ENCODE data around the gene CACNA1E.

Gene CACNA1E

DNA sequence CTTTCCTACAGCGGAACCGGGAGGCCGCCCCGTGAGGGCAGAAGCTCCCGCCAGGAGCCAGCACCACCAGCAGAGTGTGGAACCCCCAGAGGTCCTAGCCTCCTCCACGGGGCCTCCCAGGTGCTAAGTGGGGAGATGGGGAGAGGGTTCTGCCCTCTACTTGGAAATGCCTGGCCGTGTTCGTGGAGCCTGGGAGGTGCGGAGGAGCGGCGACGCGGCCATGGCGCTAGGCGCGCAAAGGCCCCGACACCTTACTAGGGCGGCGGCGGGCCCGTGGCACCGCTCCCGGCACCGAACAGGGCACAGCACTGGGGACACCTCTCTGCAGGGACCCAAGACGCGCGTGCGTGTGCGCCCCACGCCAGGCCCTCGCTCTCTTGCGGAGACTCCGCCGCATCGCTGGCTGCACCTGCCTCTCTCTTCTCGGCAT, 1.3 kb upstream of the CACNA1E start:
- no peak overlapping the region for H3K4me3 ChIP-seq (ENCODE audit: low read length)
- DNase-seq (ENCODE audit: low read depth, low spot score): no peak

GRCh38 chr1:181482521-181483284, 614 bp upstream of the CACNA1E start:
- H3K4me3 ChIP-seq (ENCODE audit: low read length): no peak overlapping the region
- DNase-seq (ENCODE audit: low read depth, low spot score): no peak

GRCh38 chr1:181484821-181485220, 1.5 kb downstream of the CACNA1E start:
- no peak overlapping the region for H3K4me3 ChIP-seq (ENCODE audit: low read length)
- DNase-seq (ENCODE audit: low read depth, low spot score): no peak

- peak overlapping the region; percentile 21 for H3K4me3 ChIP-seq (ENCODE audit: low read length)
- peak; percentile 32 for DNase-seq (ENCODE audit: low read depth, low spot score)
Measured at GRCh38 chr1:181485287-181486097, 2.2 kb downstream of the CACNA1E start.

DNA sequence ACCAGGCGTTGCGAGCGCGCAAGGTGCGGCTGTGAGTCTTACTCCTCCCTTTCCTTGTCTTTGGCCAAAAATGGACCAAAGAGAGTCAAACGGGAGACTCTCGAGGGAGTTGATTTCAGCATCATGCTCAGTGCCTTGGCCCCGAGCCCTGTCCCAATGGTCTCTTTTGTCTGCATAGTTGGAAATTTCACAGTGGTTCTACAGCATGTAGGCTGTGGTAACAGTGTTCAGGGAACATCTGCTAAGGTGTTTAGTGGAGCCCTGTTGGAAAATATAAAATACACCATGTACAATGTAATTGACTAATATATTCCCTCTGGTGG, 2.7 kb downstream of the CACNA1E start:
- DNase-seq (ENCODE audit: low read depth, low spot score): no peak
- H3K4me3 ChIP-seq (ENCODE audit: low read length): peak overlapping the region; percentile 21

DNA sequence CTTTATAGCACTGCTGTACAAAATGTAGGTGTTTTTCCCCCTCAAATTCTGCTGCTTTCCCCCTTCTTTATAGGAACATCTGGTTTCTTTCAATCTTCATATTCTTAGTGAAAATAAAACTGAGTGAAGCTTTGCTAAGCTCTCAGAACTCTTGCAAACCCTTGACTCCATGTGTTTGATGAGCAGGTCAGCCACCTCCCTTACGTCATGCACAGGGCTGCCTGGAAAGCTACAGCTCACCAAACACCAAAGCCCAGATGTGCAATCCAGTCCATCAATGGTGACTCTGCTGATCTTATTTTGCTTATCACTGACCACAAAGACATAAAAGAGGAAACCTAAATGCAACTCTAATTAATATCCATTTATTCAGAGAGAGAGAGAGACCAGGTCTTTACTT, 5.5 kb downstream of the CACNA1E start:
- DNase-seq (ENCODE audit: low read depth, low spot score): no peak
- no peak overlapping the region for H3K4me3 ChIP-seq (ENCODE audit: low read length)

- H3K4me3 ChIP-seq (ENCODE audit: low read length): no peak overlapping the region
- no peak for DNase-seq (ENCODE audit: low read depth, low spot score)
Measured at GRCh38 chr1:181490276-181490675, 7.0 kb downstream of the CACNA1E start.

GRCh38 chr1:181490740-181491712, 7.7 kb downstream of the CACNA1E start:
- no peak overlapping the region for H3K4me3 ChIP-seq (ENCODE audit: low read length)
- DNase-seq (ENCODE audit: low read depth, low spot score): no peak

DNA sequence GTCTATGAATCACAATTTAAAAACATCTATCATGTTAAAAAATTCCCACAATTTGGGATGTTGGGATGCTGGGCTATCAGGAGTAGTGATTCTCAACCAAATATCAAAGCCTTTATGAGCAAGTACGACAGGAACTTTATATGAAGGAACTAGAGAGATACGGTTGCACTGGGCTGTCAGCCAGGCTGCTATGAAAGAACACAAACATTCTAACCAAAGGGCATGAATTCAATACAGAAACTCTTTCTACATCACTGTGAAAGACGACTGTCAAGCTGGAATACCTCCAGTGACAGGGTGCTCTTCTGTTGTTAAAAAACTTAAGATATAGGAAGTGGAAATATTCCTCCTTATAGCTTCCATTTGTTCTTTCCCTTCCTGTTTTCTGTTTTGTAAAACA, 9.8 kb downstream of the CACNA1E start:
- no peak overlapping the region for H3K4me3 ChIP-seq (ENCODE audit: low read length)
- no peak for DNase-seq (ENCODE audit: low read depth, low spot score)

DNA sequence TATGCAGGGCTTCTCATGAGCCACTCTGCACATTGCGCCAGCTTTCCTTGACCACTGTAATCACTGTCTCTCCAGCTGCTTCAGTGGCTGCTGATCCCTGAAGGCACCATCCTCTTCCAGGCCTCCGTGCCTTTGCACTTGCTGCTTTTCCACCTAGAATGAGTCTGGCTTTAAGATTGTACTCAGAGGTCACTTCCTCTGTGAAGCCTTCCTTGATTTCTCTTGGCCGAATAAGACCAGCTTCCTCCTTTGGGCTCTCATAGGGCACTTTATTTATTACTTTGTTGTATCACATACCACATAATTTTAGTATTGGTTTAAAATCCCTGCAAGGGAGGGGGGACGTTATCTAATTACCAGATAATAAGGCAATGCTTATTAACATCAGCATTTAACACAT, 10.6 kb downstream of the CACNA1E start:
- H3K4me3 ChIP-seq (ENCODE audit: low read length): no peak overlapping the region
- DNase-seq (ENCODE audit: low read depth, low spot score): no peak

DNA sequence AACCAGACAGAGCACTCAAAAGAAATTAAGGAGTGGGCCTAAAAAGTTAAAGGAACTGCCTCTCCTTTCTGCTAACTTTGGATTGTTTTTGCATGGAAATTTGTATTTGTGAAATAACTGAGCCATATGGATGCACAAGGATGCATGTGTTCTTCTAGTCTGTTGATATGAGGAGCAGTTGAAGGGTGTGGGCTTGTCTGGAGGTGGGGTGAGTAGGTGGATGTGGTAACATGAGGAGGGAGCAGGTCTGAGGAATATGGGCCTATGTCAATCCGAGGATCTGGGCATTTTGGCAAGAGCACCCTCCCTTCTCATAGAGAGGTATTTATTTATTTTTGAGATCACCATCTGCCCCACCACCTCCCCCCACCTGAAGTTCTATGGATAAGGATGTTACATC, 13.4 kb downstream of the CACNA1E start:
- H3K4me3 ChIP-seq (ENCODE audit: low read length): no peak overlapping the region
- DNase-seq (ENCODE audit: low read depth, low spot score): no peak

DNA sequence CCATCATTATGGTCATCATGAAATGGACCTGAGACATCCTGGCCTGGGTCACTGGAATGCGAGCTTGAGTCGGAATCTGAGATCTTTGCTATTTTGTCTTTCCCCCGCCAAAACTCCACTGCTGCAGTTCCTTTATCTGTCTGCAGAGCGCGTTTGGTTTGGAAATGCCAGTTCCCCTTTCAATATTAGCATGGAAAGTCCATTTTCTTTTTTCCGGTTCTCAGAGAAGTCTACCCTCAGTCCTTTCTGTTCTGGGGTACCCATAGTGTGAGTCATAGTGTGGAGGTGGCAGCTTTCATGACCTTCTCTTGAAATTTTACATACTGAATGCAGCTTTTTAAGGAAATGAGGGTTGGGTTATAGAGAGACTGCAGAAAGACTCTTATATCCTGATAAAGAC, 14.6 kb downstream of the CACNA1E start:
- no peak overlapping the region for H3K4me3 ChIP-seq (ENCODE audit: low read length)
- no peak for DNase-seq (ENCODE audit: low read depth, low spot score)

GRCh38 chr1:181499825-181500224, 16.5 kb downstream of the CACNA1E start:
- H3K4me3 ChIP-seq (ENCODE audit: low read length): no peak overlapping the region
- no peak for DNase-seq (ENCODE audit: low read depth, low spot score)

DNA sequence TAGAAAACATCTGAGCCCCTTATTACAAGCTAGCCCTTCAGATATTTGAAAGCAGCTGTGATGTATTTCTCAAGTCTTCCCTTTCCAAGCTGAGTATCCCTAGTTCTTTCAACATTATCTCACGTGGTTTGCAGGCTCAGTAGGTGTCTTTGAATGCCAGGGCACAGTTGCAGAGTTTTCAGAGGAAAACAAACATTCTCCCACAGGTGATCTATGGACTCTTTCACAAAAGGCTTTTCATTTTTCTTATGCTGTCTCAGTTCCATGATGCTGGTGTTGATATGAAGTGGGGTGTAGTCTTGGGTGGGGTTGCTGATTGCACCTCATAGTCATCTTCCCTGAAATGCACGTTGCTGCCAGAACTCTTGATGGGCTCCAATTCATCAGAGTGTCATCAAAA, 17.3 kb downstream of the CACNA1E start:
- no peak for DNase-seq (ENCODE audit: low read depth, low spot score)
- H3K4me3 ChIP-seq (ENCODE audit: low read length): no peak overlapping the region

DNA sequence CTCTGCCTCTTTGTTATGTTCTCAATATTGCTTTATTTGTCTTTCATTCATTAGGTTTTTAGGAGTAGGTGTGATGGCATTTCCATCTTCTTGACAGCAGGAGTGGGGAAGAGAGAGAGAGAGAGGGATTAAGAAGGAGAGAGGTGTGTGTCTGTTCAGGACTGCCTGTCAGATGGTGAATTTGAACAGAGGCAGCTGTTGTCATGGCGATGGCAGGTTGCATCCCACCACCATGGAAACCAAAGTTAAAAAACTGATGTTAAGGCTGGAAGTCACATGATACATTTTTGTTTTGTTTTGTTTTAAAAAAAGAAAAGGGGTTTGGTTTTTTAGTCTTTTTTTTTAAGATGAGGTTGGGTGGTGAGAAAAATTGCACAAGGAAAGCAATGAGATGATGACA, 18.3 kb downstream of the CACNA1E start:
- no peak overlapping the region for H3K4me3 ChIP-seq (ENCODE audit: low read length)
- no peak for DNase-seq (ENCODE audit: low read depth, low spot score)

DNA sequence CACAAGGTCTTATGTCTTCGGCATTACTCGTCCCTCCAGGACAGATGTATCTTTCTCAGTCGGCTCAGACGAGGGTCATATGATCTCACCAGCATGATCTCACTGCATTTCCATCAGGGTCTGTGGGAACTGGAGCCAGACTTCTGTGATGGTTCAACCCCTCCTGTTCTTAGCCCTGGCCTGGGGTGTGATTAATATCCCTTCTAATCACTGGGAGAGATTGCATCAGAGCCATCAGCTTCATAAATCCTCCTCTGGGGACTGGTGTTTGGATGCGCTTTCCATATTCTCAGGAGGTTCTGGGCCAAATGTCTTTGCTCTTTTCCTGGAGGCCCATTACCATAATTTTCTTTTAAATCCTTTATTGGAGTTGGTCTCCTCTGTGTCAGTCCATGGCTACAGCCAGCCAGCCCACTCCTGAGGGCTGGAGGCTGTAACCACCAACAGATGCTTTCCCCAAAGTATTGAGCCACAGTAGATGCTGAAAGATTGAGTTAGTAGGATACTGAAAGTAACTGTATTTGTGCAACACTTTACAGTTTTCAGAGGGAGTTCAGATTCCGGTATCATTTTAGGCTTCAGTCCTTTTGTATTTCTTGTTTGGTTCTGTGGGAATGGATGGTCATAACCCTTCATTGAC, 20.0 kb downstream of the CACNA1E start:
- no peak for DNase-seq (ENCODE audit: low read depth, low spot score)
- H3K4me3 ChIP-seq (ENCODE audit: low read length): no peak overlapping the region

DNA sequence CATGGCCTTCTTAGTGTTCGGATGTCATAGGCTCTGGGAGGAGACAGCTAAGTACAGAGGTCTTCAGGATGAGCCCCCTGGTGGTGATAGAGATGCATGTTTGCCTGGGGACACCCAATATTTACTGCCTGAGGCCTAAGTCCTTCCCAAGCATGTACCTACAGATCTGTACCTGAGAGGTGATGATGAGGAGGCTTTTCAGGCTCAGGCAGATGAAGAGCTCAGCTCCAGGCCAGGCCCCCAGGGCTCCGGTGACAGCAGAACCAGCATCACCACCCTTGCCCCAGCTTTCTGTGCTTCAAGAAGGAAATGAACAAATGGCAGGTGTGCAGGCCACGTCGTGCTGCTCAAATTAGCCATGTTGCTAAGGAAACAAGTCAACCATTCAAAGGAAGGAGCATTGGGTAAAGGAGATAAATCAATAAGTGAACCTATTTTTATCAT, 21.1 kb downstream of the CACNA1E start:
- DNase-seq (ENCODE audit: low read depth, low spot score): peak; percentile 69
- no peak overlapping the region for H3K4me3 ChIP-seq (ENCODE audit: low read length)

GRCh38 chr1:181506563-181507353, 23.4 kb downstream of the CACNA1E start:
- no peak overlapping the region for H3K4me3 ChIP-seq (ENCODE audit: low read length)
- no peak for DNase-seq (ENCODE audit: low read depth, low spot score)
